HG02852 (cell line): ENCODE results near the gene PIGU.

Experiments
- ATAC-seq: cut with Tn5 transposase; IDR thresholded peaks from one replicate; pipeline ENCODE4 v1.9.1; 2021; ENCODE audit warnings: mild to moderate bottlenecking, moderate library complexity; ENCODE audit not compliant: unreplicated experiment

The PIGU gene

GRCh38 chr20:34560141-34560523, 116.8 kb downstream of the PIGU start:
- ATAC-seq, result no peak

GRCh38 chr20:34559311-34560140, 117.4 kb downstream of the PIGU start:
- ATAC-seq, result no peak

- ATAC-seq, result peak; percentile 65
These were observed 118.3 kb downstream of the PIGU start, which contains the start of gene MAP1LC3A for GRCh38 chr20:34558320-34559218. Gene MAP1LC3A (plus strand): TSS chr20:34558718. CDS start chr20:34558869, 151 bp downstream.

GRCh38 chr20:34557936-34558319, 119.0 kb downstream of the PIGU start:
- no peak for ATAC-seq

- no peak for ATAC-seq
These were observed 123.5 kb downstream of the PIGU start for GRCh38 chr20:34553366-34553867.

GRCh38 chr20:34552569-34552968, 124.3 kb downstream of the PIGU start:
- ATAC-seq, result no peak

- ATAC-seq, result no peak
These were observed 127.0 kb downstream of the PIGU start for GRCh38 chr20:34549929-34550305.

GRCh38 chr20:34549291-34549928, 127.5 kb downstream of the PIGU start:
- no peak for ATAC-seq

- no peak for ATAC-seq
These were observed 128.9 kb downstream of the PIGU start for GRCh38 chr20:34547844-34548613.

GRCh38 chr20:34546751-34547181, 130.1 kb downstream of the PIGU start:
- ATAC-seq, result no peak

GRCh38 chr20:34544109-34544796, 132.6 kb downstream of the PIGU start:
- ATAC-seq, result no peak

- no peak for ATAC-seq
These were observed 133.3 kb downstream of the PIGU start for GRCh38 chr20:34543463-34544056.

- no peak for ATAC-seq
These were observed 134.5 kb downstream of the PIGU start for GRCh38 chr20:34542439-34542838.

- ATAC-seq, result no peak
These were observed 135.0 kb downstream of the PIGU start for GRCh38 chr20:34541917-34542316.

- no peak for ATAC-seq
These were observed 135.5 kb downstream of the PIGU start for GRCh38 chr20:34541264-34541901.

- no peak for ATAC-seq
These were observed 136.2 kb downstream of the PIGU start for GRCh38 chr20:34540596-34541263.

- no peak for ATAC-seq
These were observed 137.1 kb downstream of the PIGU start for GRCh38 chr20:34539756-34540155.

- ATAC-seq, result no peak
These were observed 138.2 kb downstream of the PIGU start for GRCh38 chr20:34538671-34539123.
